Liver (tissue), 9 donors: ENCODE results near the gene CNBP. TPM values are rescaled to one million over a fixed set of nuclear protein-coding genes. Genes with fewer than 3 reads are reported as not detected.

Source experiments
- DNase-seq: peaks from one replicate; pipeline ENCODE4 v3.0.0-alpha.2; 2017; ENCODE audit warnings: low spot score
- H3K27ac ChIP-seq, 2 donors: one replicate each; pipeline ENCODE4 v1.7.0; 2013; ENCODE audit warnings: inconsistent platforms in 2 of 2, low read length in 2 of 2, control low read depth in 1 of 2, low read depth in 1 of 2, mild to moderate bottlenecking in 1 of 2
- H3K27me3 ChIP-seq, 4 donors: one replicate each; pipeline versions ENCODE4 v1.6.1 to v1.7.0; 2013; ENCODE audit warnings: low read length in 3 of 4, inconsistent platforms in 1 of 4, mild to moderate bottlenecking in 1 of 4, moderate library complexity in 1 of 4; ENCODE audit not compliant: control insufficient read depth in 4 of 4, insufficient read depth in 4 of 4
- H3K36me3 ChIP-seq, 4 donors: one replicate each; pipeline versions ENCODE4 v1.6.1 to v1.7.0; 2013; ENCODE audit warnings: low read length in 3 of 4, mild to moderate bottlenecking in 3 of 4, low read depth in 1 of 4, moderate library complexity in 1 of 4; ENCODE audit not compliant: control insufficient read depth in 4 of 4, insufficient read depth in 3 of 4
- H3K4me1 ChIP-seq, 4 donors: one replicate each; pipeline versions ENCODE4 v1.6.1 to v1.7.0; 2013; ENCODE audit warnings: low read length in 3 of 4, mild to moderate bottlenecking in 3 of 4, moderate library complexity in 1 of 4; ENCODE audit not compliant: control insufficient read depth in 4 of 4, insufficient read depth in 4 of 4
- H3K4me3 ChIP-seq, 3 donors: one replicate each; pipeline versions ENCODE4 v1.6.1 to v1.7.0; 2013; ENCODE audit warnings: low read length in 3 of 3, control low read depth in 1 of 3, low read depth in 1 of 3, mild to moderate bottlenecking in 1 of 3
- H3K9ac ChIP-seq, 2 donors: one replicate each; pipeline ENCODE4 v1.7.0; 2013; ENCODE audit warnings: low read length in 2 of 2, mild to moderate bottlenecking in 2 of 2, moderate library complexity in 2 of 2, control low read depth in 1 of 2, low read depth in 1 of 2
- H3K9me3 ChIP-seq, 4 donors: one replicate each; pipeline versions ENCODE4 v1.6.1 to v1.7.0; 2013; ENCODE audit warnings: low read length in 3 of 4; ENCODE audit not compliant: control insufficient read depth in 4 of 4
- EGR1 ChIP-seq, 2 donors: IDR thresholded peaks; 2 replicates each; pipeline ENCODE4 v1.6.1; 2016 to 2018; ENCODE audit warnings: antibody characterized with exemption in 2 of 2, low read depth in 2 of 2
- FOXA2 ChIP-seq: IDR thresholded peaks from 2 replicates; pipeline ENCODE4 v1.6.1; 2016; ENCODE audit warnings: antibody characterized with exemption
- HNF4A ChIP-seq, 2 donors: conservative IDR thresholded peaks; 2 replicates each; pipeline ENCODE4 v1.6.1; 2016; ENCODE audit warnings: antibody characterized with exemption in 2 of 2, mild to moderate bottlenecking in 2 of 2
- HNF4G ChIP-seq: IDR thresholded peaks from 2 replicates; pipeline ENCODE4 v1.6.1; 2016; ENCODE audit warnings: antibody characterized with exemption
- NR2F2 ChIP-seq: IDR thresholded peaks from 2 replicates; pipeline ENCODE4 v1.6.1; 2016; ENCODE audit warnings: antibody characterized with exemption
- RAD21 ChIP-seq, 2 donors: IDR thresholded peaks; 2 replicates each; pipeline ENCODE4 v1.6.1; 2016; ENCODE audit warnings: antibody characterized with exemption in 2 of 2, mild to moderate bottlenecking in 2 of 2
- RXRA ChIP-seq, 2 donors: IDR thresholded peaks; 2 replicates each; pipeline ENCODE4 v1.6.1; 2017 to 2018; ENCODE audit warnings: antibody characterized with exemption in 2 of 2, mild to moderate bottlenecking in 1 of 2
- SP1 ChIP-seq: IDR thresholded peaks from 2 replicates; pipeline ENCODE4 v1.6.1; 2018; ENCODE audit warnings: antibody characterized with exemption, mild to moderate bottlenecking
- TAF1 ChIP-seq: conservative IDR thresholded peaks from 2 replicates; pipeline ENCODE4 v1.6.1; 2016; ENCODE audit warnings: antibody characterized with exemption, mild to moderate bottlenecking
- YY1 ChIP-seq: IDR thresholded peaks from 2 replicates; pipeline ENCODE4 v1.6.1; 2016; ENCODE audit warnings: antibody characterized with exemption, mild to moderate bottlenecking
- WGBS: extraction: QIAGEN DNeasy Blood & Tissue Kit; methylation state at CpG from one replicate; pipeline ENCODE4 v1.1.7; 2013; 5-methylcytosine and 5-hydroxymethylcytosine counted together
- polyA plus RNA-seq, 2 donors: library from polyadenylated mRNA; stranded (reverse) in 1 of 2; unstranded in 1 of 2; fragments of 200-250 nt in 1 of 2; fragments of >200 nt in 1 of 2; fragmentation: Nextera tagmentation in 1 of 2; extraction: Ambion mirVana in 1 of 2; gene quantifications; one replicate each; pipeline versions ENCODE4 v1.2.1 to v1.2.3, GENCODE V29; 2013 to 2015
- total RNA-seq, 2 donors: library from RNA; depleted of rRNA; stranded (reverse); fragments of >200 nt; gene quantifications; one replicate each; pipeline ENCODE4 v1.2.3, GENCODE V29; 2014
- TF ChIP-seq, protein P1 (sequence below): fragments of 150-350 bp; IDR thresholded peaks from 2 replicates; pipeline ENCODE4 v1.5.1; 2017; ENCODE audit warnings: improper control_type of control experiment, low read depth, low read length; ENCODE audit not compliant: missing input control
- TF ChIP-seq, protein P2 (sequence below): IDR thresholded peaks from 2 replicates; pipeline ENCODE4 v1.6.1; 2016; ENCODE audit warnings: antibody characterized with exemption
- donor health status: healthy.
- donor health status: healthy.
- donor health status: healthy.
- donor health status: healthy.
- donor health status: healthy.

The CNBP gene
- total and polyA plus RNA-seq, 4 donors, result 162 to 291 (median 214) TPM

DNA sequence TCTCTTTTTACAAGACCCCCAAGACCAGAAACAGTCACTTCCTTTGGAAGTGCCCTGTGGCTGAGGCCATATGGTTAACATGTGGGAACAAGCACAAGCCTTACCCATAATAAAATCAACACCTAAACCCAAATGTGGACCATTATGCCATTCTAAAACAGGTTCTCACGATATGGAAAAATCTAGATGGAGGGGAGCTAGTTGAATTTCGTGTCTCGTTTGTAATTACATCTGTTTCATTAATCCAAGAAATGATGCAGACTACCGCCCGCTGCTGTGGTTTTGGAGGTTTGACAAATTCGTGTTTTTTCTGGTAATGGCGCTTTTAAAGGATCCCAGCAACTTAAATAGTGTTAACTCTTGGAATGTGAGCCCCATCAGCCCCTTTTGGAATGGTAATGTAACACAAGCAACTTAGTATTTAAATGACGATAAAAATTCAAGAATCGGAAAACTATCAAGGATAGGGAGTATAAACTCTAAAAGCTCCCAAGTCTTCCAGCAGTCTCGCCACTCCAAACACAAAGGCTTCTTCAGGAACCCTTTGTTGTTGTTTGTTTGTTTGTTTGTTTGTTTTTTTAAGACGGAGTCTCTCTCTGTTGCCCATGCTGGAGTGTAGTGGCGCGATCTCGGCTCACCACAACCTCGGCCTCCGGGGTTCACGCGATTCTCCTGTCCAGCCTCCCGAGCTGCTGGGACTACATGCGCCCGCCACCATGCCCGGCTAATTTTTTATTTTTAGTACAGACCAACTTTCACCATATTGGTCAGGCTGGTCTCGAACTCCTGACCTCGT lies 1.1 kb downstream of the CNBP start:
- Histone ChIP-seq H3K9me3 (no peaks in the 10 kb centered on the region), H3K9ac (peak overlapping the region; percentile 94 to 100), H3K36me3 (peaks cover 0 to 10% (median 5%) of the 10 kb centered on the region in 4 donors), H3K27me3 (no peaks in the 10 kb centered on the region), H3K27ac (peak overlapping the region; percentile 98), H3K4me1 (peaks cover 20 to 47% (median 33%) of the 10 kb centered on the region in 4 donors), H3K4me3 (peak overlapping the region; percentile 86 to 96 (median 95))
- no peak for DNase-seq
- under 1% methylated on average over 24 of the region's 24 CpGs for WGBS
- TF ChIP-seq SP1 (no peak), EGR1 (IDR thresholded peaks at IDR 0.05; ENCODE audit: low read depth in 2 of 2) (no peak), TAF1 (peak; percentile 25), NR2F2 (no peak)
- TF ChIP-seq, protein P1, sequence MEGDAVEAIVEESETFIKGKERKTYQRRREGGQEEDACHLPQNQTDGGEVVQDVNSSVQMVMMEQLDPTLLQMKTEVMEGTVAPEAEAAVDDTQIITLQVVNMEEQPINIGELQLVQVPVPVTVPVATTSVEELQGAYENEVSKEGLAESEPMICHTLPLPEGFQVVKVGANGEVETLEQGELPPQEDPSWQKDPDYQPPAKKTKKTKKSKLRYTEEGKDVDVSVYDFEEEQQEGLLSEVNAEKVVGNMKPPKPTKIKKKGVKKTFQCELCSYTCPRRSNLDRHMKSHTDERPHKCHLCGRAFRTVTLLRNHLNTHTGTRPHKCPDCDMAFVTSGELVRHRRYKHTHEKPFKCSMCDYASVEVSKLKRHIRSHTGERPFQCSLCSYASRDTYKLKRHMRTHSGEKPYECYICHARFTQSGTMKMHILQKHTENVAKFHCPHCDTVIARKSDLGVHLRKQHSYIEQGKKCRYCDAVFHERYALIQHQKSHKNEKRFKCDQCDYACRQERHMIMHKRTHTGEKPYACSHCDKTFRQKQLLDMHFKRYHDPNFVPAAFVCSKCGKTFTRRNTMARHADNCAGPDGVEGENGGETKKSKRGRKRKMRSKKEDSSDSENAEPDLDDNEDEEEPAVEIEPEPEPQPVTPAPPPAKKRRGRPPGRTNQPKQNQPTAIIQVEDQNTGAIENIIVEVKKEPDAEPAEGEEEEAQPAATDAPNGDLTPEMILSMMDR, result no peak

DNA sequence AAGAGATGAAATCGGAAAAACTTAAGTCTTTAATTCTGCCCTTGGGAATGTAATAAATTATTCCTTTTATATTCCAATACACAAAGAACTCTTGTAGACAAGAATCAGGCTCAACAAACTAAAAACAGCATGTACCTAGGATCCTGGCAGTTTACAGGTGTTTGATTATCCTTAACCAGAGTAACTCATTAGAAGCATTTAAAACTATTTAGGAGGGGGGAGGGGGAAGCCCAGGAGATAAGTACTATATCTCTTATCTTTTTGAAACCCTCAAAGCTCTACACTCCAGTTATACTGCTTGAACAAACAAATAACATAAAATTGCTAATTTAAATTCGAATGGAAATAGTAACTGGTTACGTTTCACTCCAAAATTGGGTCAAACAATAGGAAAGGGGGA lies 1.9 kb downstream of the CNBP start:
- WGBS, result 5% methylated on average over 3 of the region's 3 CpGs
- H3K4me1 ChIP-seq, result peaks cover 25 to 54% (median 41%) of the 10 kb centered on the region in 4 donors

DNA sequence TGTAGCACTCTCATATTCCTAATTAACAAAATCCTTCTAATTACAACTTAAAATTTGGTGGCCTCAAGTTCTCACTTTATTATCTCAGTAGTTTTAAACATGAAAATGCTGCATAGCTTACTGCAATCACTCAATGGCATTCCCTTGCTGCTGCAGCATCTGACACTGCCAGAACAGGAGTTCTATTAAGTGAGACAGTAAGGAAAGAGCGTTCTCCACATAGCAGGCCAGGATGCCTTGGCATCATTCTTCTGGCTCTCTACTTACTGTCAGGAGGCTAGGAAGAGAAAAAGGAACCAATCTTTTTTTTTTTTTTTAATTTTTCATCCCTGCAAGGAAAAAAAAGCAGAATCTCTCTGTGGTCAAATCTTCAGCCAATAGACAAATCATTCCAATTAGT lies 3.2 kb downstream of the CNBP start:
- 17% methylated on average over 1 of the region's 1 CpG for WGBS
- Histone ChIP-seq H3K27me3 (no peaks in the 10 kb centered on the region), H3K4me3 (peak overlapping the region in 2 of 3 donors; percentile 22 to 86), H3K9ac (peak overlapping the region in 1 of 2 donors; percentile 56), H3K36me3 (peaks cover 0 to 13% (median 7%) of the 10 kb centered on the region in 4 donors), H3K4me1 (peaks cover 24 to 63% (median 51%) of the 10 kb centered on the region in 4 donors), H3K27ac (peak overlapping the region in 1 of 2 donors; percentile 0), H3K9me3 (no peaks in the 10 kb centered on the region)
- DNase-seq, result no peak
- no peak for TF ChIP-seq HNF4A (conservative IDR thresholded peaks at IDR 0.05)
- TF ChIP-seq RXRA (IDR thresholded peaks at IDR 0.05), result no peak
- TF ChIP-seq HNF4G, result no peak
- no peak for TF ChIP-seq EGR1 (IDR thresholded peaks at IDR 0.05; ENCODE audit: low read depth in 2 of 2)

More for the DNA sequence above, 1.9 kb downstream of the CNBP start:
- peak overlapping the region; percentile 98 for H3K27ac ChIP-seq
- H3K9ac ChIP-seq, result peak overlapping the region; percentile 94 to 100
- DNase-seq, result no peak
- peak overlapping the region; percentile 86 to 96 (median 95) for H3K4me3 ChIP-seq
- no peaks in the 10 kb centered on the region for H3K27me3 ChIP-seq
- peaks cover 0 to 10% (median 5%) of the 10 kb centered on the region in 4 donors for H3K36me3 ChIP-seq
- no peak for TF ChIP-seq RAD21 (IDR thresholded peaks at IDR 0.05)
- TF ChIP-seq, protein P1, result no peak
- TF ChIP-seq FOXA2, result no peak
- TF ChIP-seq YY1, result no peak
- TF ChIP-seq, protein P2, sequence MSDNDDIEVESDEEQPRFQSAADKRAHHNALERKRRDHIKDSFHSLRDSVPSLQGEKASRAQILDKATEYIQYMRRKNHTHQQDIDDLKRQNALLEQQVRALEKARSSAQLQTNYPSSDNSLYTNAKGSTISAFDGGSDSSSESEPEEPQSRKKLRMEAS, result no peak
- TF ChIP-seq HNF4A (conservative IDR thresholded peaks at IDR 0.05), result no peak
- no peak for TF ChIP-seq SP1
- H3K9me3 ChIP-seq, result no peaks in the 10 kb centered on the region
